ENCODE results near the gene THTPA.
"Not testable (repeated sequence)": the region's sequence is repeated elsewhere in the genome, so short reads cannot be mapped to it uniquely, and the experiment has no call there.

THTPA gene

GRCh38 chr14:23584527-23585203, 28.6 kb downstream of the THTPA start:
- DNase-seq: not testable (repeated sequence)

GRCh38 chr14:23588884-23589598, 33.0 kb downstream of the THTPA start:
- peak; percentile 82 for DNase-seq

DNA sequence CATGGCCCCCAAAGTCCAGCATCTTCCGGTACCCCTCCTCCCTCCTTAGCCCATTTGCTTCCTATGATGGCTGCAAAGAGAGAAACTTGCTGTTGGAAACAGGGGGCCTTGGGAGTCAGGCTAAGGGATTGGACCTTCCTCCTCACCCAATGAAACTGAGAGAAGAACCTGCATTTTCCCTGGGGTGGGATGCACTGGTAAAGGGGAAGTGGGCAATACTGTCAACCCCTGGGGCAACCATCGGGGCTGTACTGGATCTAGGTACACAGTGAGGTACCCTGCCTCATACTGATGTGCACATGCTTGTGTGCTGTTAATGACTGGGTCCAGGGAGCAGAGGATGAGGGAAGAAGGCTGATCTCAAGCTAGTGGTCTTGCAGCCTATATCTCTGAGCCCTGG, 33.5 kb downstream of the THTPA start:
- no peak for DNase-seq

DNA sequence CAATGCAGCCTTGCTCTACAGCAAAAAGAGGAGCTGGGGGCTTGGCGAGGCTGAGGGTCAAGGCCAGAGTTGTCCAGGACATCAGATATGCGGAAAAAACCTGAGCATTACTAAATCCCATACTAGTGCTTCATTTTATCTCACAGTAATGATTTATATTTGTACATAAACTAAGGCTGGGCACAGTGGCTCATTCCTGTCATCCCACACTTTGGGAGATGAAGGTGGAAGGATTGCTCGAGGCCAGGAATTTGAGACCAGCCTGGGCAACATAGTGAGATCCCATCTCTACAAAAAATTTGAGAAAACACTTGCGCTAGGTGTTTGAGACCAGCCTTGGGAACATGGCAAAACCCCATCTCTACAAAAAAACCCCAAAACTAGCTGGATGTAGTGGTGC, 34.1 kb downstream of the THTPA start:
- no peak for DNase-seq

- not testable (repeated sequence) for DNase-seq
Measured at GRCh38 chr14:23594191-23594590, 38.1 kb downstream of the THTPA start.

GRCh38 chr14:23600322-23600707, 44.2 kb downstream of the THTPA start:
- no peak for DNase-seq

DNA sequence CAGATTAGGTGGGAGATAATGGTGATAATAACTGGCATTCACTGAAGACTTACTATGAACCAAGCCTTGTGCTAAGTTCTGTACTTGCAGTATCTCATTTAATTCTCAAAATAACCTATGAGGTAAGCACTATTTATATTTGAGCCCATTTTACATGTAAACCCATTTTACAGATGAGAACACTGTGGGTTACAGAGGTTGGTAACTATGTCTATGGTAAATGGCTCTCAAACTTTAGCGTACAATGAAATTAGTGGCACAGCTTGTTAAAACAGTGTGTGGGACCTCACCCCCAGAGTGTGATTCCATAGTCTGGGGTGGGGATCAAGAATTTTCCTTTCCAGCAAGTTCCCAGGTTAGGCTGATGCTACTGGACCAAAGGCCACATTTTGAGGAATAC, 44.7 kb downstream of the THTPA start:
- DNase-seq: no peak

DNA sequence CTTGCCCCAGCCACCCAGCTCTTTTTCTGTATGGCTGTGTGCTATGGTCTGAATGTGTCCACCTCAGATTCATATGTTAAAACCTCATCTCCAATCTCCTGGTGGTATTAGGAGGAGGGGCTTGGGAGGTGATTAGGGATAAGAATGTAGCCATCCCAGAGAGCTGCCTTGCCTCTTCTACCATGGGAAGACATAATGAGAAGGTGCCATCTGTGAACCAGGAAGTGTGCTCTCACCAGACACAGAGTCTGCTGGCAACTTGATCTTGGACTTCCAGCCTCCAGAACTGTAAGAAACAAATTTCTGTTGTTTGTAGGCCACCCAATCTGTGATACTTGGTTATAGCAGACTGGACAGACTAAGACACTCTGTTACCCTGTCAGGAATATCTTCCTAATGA, 45.4 kb downstream of the THTPA start:
- DNase-seq: no peak

GRCh38 chr14:23601845-23602180, 45.7 kb downstream of the THTPA start:
- no peak for DNase-seq

DNA sequence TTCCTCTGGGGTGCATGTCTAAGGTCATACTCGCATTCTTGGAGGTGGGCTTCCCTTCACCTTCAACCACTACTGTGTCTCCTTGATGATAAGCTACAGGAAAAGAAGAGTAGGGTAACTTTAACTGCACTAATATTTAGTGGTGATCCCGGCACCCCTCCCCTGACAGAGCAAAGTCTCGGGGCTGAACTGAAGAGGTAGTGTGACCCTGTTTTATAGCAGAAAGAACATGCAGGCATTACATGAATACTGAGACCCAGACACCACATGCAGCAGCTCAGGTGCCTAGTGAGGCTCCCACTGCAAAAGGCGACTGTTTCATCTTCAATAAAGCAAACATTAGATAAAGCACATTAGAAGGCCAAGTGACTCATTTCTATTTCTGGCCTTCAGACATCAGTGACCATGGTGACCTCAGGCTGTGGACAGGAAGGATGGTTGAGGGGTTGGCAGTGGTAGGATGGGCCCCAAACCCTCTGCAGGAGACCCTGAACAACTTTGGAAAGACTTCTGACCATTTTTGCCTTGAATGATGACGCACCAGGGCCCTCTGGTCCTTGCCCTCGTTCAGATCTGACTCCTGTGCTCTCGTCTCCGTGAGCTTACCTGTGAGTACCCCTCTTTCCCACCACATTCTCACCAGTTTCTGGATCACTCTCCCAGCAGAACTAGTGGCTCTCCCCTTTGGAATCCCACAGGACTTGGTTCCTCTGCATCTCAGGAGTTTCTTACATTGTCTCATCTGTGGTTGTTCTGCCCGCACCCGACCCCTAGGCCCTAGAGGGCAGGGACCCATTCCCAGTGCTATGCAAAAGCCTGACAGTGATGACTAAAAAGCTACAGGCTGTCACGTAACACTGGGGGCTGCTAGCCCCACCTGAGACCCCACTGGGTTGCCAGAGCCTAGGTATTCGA, 46.4 kb downstream of the THTPA start:
- no peak for DNase-seq

GRCh38 chr14:23603103-23603502, 47.0 kb downstream of the THTPA start:
- no peak for DNase-seq

DNA sequence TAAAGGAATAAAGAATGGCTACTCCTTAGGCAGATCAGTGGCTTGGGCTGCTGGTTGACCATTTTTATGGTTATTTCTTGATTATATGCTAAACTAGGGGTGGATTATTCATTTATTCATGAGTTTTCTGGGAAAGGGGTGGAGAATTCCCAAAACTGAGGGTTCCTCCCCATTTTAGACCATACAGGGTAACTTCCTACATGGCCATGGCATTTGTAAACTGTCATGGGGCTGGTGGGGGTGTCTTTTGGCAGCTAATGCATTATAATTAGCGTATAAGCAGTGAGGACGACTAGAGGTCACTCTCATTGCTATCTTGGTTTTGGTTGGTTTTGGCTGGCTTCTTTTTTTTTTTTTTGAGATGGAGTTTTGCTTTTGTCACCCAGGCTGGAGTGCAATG, 48.1 kb downstream of the THTPA start:
- no peak for DNase-seq

DNA sequence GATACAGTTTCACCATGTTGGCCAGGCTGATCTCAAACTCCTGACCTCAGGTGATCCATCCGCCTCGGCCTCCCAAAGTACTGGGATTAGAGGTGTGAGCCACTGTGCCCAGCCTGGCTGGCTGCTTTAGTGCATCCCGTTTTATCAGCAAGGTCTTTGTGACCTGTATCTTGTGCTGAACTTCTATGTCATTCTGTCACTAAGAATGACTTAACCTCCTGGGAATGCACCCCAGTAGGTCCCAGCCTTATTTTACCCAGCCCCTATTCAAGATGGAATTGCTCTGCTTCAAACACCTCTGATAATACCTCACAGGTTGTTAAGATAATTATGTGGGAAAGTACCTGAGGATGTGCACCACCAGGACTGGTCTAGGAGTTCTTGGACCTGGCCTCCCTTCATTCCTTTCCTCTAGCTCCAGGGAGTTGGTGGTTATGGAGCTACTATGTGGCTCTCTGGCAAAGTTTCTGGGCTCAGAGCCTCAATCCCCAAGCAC, 48.7 kb downstream of the THTPA start:
- DNase-seq: no peak

- no peak for DNase-seq
Measured at GRCh38 chr14:23605931-23606585, 50.0 kb downstream of the THTPA start.

DNA sequence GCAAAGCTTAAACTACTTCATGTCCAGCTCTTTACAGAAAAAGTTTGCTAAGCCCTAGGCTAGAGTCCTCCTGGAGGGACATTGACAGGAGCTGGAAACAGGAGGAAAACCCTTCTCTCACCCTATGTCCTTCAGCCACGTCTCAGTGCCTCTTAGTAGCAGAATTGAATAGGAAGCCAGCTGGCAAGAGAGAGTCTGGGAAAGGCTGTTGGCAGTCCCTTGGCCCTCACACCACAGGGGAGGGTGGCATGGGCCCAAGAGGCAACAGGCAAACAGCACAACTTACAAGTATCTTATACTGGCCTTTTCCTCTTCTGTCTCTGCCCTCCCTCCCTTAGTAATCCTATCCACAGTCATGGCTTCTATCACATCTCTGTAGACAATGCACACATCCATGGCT, 52.4 kb downstream of the THTPA start:
- no peak for DNase-seq

DNA sequence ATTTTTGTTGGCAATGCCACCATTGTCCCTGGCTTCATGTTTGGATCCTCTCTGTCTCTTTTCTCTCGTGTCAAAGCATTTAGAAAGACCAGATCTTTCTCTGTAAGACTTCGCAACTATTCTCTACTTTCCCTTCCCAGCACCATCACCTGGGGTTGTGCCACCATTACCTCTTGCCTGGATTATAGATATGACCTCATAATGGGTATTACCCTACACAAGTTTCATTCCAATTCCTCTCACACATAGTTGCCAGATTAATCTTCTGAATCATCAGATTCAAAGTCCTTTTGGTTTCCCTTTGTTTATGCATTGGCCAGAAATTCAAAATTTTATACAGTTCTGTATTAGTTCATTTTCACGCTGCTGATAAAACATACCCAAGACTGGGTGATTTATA, 52.9 kb downstream of the THTPA start:
- no peak for DNase-seq

GRCh38 chr14:23609411-23610089, 53.5 kb downstream of the THTPA start:
- DNase-seq: not testable (repeated sequence)
